Kidney epithelial cell (primary cell): ENCODE results near the gene MAPRE3. TPM values are rescaled to one million over a fixed set of nuclear protein-coding genes. Genes with fewer than 3 reads are reported as not detected.

Experiments used
- DNase-seq: peaks from one replicate; pipeline ENCODE4 v3.0.0-alpha.2; 2010; ENCODE audit warnings: low read depth
- H3K27me3 ChIP-seq: 2 replicates; pipeline ENCODE4 v1.6.0; 2011; ENCODE audit warnings: low read length; ENCODE audit not compliant: control insufficient read depth, insufficient read depth
- H3K36me3 ChIP-seq: 2 replicates; pipeline ENCODE4 v1.5.1; 2011; ENCODE audit warnings: low read length; ENCODE audit not compliant: control insufficient read depth, insufficient read depth
- H3K4me3 ChIP-seq: 2 replicates; pipeline ENCODE4 v1.5.1; 2011; ENCODE audit warnings: low read depth, mild to moderate bottlenecking, control low read depth, low read length
- total RNA-seq: library from RNA; depleted of rRNA; stranded (reverse); fragments of >200 nt; gene quantifications from 2 replicates; pipeline ENCODE4 v1.2.3, GENCODE V29; 2015
- TF ChIP-seq, protein P1 (sequence below): IDR thresholded peaks from 2 replicates; pipeline ENCODE4 v1.5.1; 2011; ENCODE audit warnings: mild to moderate bottlenecking, moderate library complexity, low read length, control low read depth, inconsistent platforms; ENCODE audit not compliant: insufficient read depth, poor library complexity, severe bottlenecking

The MAPRE3 gene
- total RNA-seq, 1 donor from 2014 or later, result 4.6 TPM

DNA sequence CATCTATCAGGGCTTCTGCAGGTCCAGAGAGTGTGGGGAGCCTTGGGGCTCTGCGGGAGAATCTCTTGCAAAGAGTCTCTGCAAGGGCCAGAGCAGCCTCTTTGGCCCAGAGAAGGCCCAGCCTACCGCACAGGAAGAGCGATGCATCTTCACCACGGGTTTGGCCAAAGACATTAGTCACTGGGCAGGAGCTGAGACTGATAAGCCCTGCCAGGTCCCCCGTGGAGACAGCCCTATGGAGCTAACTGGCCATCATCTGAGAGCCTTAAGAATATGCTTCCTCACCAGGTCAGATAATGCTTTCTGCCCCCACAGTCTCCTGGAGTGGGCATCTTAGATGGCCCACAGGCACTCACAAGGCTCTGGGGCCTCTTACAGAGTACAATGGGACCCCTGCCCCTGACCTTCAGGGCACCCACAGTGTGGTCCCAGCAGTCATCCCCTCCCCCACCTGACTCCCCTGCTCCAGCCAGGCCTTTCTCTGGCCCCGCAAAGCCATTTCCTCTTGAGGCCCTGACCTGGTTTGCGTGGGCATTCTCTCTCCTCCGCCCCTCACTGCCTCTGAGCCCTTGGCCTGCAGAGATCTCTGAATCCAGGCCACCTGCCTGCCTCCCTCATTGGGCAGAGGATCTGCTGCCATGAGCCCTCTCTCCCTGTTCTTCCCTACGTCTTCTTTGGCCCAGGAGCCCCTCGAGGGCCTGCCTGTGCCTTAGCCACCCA is 31.9 kb upstream of the MAPRE3 start:
- TF ChIP-seq, protein P1, sequence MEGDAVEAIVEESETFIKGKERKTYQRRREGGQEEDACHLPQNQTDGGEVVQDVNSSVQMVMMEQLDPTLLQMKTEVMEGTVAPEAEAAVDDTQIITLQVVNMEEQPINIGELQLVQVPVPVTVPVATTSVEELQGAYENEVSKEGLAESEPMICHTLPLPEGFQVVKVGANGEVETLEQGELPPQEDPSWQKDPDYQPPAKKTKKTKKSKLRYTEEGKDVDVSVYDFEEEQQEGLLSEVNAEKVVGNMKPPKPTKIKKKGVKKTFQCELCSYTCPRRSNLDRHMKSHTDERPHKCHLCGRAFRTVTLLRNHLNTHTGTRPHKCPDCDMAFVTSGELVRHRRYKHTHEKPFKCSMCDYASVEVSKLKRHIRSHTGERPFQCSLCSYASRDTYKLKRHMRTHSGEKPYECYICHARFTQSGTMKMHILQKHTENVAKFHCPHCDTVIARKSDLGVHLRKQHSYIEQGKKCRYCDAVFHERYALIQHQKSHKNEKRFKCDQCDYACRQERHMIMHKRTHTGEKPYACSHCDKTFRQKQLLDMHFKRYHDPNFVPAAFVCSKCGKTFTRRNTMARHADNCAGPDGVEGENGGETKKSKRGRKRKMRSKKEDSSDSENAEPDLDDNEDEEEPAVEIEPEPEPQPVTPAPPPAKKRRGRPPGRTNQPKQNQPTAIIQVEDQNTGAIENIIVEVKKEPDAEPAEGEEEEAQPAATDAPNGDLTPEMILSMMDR, result no peak
- Histone ChIP-seq H3K27me3 (peaks cover 13% of the 10 kb centered on the region), H3K36me3 (no peaks in the 10 kb centered on the region), H3K4me3 (no peak overlapping the region)
- no peak for DNase-seq

DNA sequence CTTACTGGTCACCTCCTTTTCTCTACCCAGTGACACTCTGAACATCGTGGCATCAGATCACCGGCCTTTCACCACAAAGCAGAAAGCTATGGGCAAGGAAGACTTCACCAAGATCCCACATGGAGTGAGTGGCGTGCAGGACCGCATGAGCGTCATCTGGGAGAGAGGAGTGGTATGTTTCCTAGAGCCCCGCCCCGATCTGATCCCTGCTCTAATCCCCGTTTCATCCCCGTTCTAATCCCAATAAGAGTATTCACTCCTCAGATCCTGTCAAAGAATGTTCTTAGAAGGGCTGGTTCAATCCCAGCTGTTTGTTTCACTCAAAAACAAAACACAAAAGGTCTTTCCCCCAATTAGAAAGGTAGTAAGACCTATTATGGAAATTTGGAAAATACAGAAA is 30.4 kb upstream of the MAPRE3 start:
- H3K36me3 ChIP-seq, result no peaks in the 10 kb centered on the region
- peaks cover 13% of the 10 kb centered on the region for H3K27me3 ChIP-seq
- TF ChIP-seq, protein P1, result no peak

DNA sequence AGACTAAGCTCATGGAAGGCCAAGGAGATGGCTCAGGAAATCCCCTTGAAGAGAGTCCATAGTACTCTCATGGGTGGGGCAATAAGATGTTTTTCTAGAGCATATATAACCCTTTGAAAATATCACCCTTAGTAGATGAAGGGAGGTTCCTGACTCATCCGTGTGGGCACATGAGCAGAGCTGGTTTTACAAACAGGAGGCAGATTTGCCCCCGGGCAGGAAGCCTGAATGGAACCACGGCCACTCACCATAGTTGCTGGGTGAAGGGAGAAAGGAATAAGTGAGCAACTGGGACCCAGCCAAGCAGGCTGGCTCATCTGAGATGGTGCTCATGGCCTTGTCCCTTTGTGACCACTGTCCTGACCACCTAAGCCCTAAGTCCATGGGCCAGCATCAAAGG is 29.0 kb upstream of the MAPRE3 start:
- no peak overlapping the region for H3K4me3 ChIP-seq
- TF ChIP-seq, protein P1, result no peak
- H3K36me3 ChIP-seq, result no peaks in the 10 kb centered on the region
- peaks cover 16% of the 10 kb centered on the region for H3K27me3 ChIP-seq
- no peak for DNase-seq

More for the DNA sequence above, 30.4 kb upstream of the MAPRE3 start:
- H3K4me3 ChIP-seq, result no peak overlapping the region
- no peak for DNase-seq

DNA sequence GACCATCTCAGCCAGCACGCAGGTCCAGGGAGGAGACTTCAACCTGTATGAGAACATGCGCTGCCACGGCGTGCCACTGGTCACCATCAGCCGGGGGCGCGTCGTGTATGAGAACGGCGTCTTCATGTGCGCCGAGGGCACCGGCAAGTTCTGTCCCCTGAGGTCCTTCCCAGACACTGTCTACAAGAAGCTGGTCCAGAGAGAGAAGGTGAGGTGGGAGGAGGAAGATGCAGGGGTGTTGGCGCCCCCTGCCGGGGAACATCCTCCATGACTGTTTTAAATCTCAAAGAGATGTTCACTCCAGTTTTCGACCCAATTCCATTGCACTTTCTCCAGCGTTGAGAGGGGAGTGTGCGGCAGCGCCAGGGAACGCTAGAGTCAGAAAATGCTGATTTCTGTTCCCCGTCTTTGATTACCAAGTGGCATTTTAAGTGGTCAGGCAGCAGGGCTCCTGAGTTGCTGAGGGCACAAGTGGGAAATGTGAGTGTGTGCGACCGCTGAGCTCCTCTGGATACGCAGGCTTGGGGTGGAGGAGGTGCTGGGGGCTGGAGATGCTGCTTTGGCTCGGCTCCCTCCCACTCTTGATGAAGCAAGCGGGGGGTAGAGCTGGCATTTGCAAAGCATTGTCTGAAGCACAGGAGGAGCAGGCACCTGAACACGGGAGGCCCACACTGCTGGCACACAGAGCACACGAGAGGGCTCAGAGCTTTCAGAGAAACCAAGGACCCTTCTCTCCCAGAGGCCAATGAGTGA is 27.7 kb upstream of the MAPRE3 start:
- DNase-seq, result no peak

DNA sequence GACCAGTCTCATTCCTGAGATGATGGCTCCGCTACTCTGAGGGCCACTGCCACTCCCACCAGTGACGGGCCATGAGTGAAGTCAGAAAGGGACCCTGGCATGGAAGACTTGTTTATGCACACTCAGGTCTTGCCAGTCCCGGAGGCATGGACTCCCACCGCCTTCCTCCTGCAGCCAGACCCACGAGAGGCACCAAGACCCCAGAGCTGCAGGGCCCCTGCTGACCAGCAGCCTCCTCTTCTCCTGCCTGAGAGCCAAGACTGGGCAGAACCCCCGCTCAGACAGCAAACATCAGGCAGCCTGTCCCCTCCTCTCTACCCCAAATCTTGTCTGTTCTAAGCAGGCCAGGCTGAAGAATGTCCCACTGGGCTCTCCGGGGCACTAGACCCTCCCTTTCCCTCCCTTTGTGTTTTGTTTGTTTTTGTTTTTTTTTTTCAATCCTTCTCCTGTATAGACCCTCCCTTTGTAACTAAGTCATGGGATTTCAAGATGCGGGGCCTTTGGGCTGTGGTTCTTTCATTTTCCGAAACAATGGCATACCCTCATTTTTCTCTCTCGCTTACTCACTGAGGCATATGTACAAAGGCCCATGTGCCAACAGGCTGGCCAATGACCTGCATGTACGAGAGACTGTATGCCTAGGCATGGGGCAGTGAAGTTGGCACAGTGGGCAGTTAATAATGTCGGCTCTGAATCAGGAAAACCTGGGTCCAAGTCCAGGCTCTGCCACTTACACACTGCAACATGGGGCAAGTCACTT is 24.3 kb upstream of the MAPRE3 start:
- H3K27me3 ChIP-seq, result peaks cover 34% of the 10 kb centered on the region
- TF ChIP-seq, protein P1, result no peak
- no peaks in the 10 kb centered on the region for H3K36me3 ChIP-seq
- no peak for DNase-seq
- no peak overlapping the region for H3K4me3 ChIP-seq

More for the DNA sequence above, 27.7 kb upstream of the MAPRE3 start:
- TF ChIP-seq, protein P1, result peak; percentile 80
- Histone ChIP-seq H3K4me3 (no peak overlapping the region), H3K27me3 (peaks cover 27% of the 10 kb centered on the region), H3K36me3 (no peaks in the 10 kb centered on the region)
